ENCODE results near the gene LEMD3.
A peak's percentile ranks its signal among the peaks of the same experiment; 100 is the strongest.

LEMD3 gene

GRCh38 chr12:65170209-65170881, 962 bp downstream of the LEMD3 start:
- peak; percentile 45 for DNase-seq (ENCODE audit: low read depth)

DNA sequence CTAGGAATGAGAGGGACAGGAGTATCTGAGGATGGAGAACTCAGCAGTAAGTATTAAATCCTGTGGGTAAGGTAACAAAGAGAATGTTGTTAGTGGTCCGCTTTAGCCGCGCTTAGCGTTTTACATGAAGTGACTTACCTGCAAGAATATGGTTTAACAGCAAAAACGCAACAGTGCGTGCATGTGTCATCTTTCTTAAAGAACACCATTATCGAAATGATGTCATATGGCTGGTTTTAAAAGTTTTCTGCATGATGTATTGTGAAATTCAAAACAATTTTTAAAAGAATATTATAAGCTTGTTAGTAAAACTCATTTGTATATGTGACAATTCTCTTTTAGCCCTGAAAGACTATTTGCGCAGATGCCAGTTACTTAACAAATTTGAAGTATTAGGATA, 1.7 kb downstream of the LEMD3 start:
- DNase-seq (ENCODE audit: low read depth) = no peak

GRCh38 chr12:65171870-65172269, 2.5 kb downstream of the LEMD3 start:
- DNase-seq (ENCODE audit: low read depth) = no peak

DNA sequence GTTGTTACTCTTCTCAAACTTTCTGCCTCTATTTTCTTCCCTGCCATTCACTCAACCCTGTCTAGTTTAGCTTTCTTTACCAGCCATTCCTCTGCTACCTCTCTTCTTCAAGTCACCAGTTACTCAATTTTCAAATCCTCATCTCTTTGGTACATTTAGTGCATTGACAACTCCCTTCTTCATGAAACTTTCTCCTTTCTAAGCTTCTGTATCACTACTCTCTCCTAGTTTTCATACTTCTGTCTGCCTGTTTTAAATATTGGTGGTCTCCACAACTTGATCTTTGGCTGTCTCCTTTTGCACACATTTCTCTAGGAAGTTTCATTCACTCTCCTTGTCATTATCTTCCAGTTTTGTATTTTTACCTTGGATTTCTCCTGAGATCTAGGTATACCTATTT, 6.0 kb downstream of the LEMD3 start:
- no peak for DNase-seq (ENCODE audit: low read depth)

DNA sequence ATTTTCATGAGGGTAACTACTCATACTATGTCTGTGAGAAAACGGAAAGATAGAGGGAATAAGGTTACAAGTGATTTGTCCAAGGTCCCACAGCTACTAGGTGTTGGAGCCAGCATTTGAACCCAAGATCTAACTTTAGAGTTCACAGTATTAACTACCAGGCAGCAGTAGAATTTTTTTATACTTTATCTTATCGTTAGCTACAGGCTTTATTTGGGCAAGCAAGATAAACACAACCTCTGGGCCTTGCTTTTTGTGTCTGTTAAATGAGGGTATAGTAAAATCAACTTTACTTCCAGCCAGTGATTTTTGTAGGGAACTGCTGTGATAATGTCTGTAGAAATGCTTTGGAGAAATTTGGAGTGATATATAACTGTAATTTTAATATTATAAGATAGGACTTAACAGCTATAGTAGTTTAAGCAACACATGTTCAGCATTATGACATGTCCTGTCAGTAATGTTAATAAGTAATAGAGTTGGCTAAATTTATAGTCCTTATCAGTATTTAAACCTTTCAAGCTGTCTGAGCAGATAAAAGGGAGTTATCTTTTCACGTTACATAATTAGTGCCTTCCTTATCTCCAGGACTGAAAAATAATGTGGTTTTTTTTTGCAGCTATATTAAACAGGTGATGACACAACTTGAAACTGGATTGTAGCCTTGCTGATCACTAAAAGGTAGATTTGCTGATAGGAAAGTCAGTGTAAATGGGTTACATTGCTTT, 12.8 kb downstream of the LEMD3 start:
- no peak for DNase-seq (ENCODE audit: low read depth)

GRCh38 chr12:65184176-65184857, 14.9 kb downstream of the LEMD3 start:
- DNase-seq (ENCODE audit: low read depth) = no peak

DNA sequence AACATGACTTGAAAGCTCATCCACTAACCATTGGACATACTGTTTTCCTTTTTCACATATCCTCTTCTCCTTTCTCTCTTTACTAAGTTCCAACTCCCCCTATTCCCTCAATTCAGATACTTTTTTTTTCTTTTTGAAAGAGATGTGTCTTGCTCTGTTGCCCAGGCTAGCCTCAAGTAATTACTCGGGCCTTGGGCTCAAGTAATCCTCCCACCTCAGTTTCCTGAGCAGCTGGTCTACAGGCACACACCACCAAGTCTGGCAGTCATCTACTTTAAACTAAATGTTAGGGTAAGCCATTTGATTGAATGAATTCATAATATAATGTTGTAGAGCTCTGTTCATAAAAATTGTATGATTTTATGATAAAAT, 15.5 kb downstream of the LEMD3 start:
- no peak for DNase-seq (ENCODE audit: low read depth)

GRCh38 chr12:65187665-65188064, 18.3 kb downstream of the LEMD3 start:
- no peak for DNase-seq (ENCODE audit: low read depth)

GRCh38 chr12:65188179-65188701, 18.9 kb downstream of the LEMD3 start:
- DNase-seq (ENCODE audit: low read depth) = no peak

GRCh38 chr12:65189028-65189718, 19.8 kb downstream of the LEMD3 start:
- DNase-seq (ENCODE audit: low read depth) = no peak

GRCh38 chr12:65192963-65193516, 23.7 kb downstream of the LEMD3 start:
- no peak for DNase-seq (ENCODE audit: low read depth)

DNA sequence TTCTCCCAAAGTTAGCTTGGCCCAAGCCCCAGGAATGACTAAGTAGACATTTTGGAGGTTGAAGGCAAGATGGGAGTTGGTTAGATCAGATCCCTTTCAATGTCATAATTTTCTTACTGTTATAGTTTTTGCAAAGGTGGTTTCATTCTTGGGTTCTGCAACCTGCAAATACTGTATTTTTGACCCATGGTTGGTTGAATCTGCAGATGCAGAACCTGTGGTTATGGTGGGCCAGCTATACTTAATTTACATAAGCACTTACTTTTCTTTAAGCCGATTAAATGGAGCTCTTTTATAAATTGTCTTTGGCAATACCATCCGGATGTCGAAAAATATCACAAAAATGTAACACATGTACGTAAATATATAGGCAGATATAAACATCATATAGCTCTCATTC, 25.6 kb downstream of the LEMD3 start:
- DNase-seq (ENCODE audit: low read depth) = no peak

GRCh38 chr12:65195387-65196055, 26.1 kb downstream of the LEMD3 start:
- DNase-seq (ENCODE audit: low read depth) = no peak

DNA sequence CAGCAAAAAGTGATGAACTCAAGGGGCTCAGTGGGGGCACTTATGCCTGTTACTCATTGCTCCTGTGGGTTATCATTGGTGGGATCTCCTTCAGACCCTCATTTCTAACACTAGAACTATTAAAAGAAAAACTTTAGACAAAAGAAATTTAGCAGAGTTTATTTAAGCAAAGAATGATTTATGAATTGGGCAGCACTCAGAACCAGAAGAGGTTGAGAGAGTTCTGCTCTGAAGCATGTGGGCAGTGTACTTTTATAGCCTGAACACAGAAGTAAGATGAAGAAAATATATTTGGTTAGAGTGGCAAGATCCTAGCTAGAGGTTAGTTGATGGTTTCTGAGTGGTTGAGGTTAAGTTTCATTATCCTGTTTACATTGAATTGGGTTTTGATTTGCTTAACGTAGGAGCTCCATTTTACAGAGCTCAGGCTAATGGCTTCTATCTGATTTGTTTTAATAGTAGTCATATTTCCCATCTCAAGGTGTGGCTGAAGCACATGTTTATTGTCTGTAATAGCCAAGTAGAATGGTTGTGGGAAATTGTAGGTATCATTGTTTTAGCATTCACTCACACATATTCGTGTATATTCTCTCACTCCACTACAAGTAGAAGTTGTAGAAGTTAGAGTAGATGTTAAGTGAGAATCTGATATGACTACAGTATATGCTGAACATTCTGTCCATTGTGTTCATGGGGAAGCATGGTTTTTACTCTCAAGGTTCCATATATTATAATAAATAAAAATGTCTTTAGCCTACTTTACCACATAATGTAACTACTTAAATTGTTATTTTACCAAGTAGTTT, 27.6 kb downstream of the LEMD3 start:
- no peak for DNase-seq (ENCODE audit: low read depth)

DNA sequence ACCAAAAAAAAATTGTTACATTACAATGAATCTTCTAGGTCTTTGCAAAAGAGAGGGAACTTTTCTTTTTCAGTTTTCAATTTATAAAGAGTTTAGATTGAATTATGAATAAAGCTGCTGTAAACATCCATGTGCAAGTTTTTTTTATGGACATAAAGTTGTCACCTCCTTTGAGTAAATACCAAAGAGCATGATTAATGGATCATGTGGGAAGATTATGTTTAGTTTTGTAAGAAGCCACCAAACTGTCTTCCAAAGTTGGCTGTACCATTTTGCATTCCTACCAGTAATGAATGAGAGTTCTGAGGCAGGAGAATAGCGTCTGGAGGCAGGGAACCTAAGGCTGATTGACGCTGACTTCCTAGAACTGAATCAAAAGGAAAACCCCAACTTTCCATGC, 30.2 kb downstream of the LEMD3 start:
- no peak for DNase-seq (ENCODE audit: low read depth)

- no peak for DNase-seq (ENCODE audit: low read depth)
Measured at GRCh38 chr12:65200007-65200665, 30.8 kb downstream of the LEMD3 start.

GRCh38 chr12:65203376-65203775, 34.0 kb downstream of the LEMD3 start:
- DNase-seq (ENCODE audit: low read depth) = no peak

- no peak for DNase-seq (ENCODE audit: low read depth)
Measured at GRCh38 chr12:65204886-65205525, 35.6 kb downstream of the LEMD3 start.

GRCh38 chr12:65205886-65206285, 36.5 kb downstream of the LEMD3 start:
- no peak for DNase-seq (ENCODE audit: low read depth)

DNA sequence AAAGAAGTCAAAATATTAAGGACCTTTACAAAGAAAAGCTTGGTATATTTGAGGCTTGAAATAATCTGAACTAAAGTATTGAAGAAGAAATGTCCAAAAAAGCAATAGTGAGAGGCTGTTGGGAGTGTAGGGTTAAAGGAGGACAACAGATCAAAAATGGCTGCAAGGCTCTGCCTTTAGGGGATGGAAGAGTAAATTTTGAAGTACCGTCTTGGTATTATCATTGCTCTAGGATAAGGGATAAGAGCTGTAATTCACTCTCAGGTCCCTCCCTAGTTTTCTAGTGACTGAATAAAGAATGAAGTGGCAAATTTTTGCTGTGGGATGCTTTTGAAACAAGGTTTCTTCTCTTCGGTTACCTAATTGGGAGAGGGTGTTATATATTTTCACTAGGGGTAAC, 38.7 kb downstream of the LEMD3 start:
- DNase-seq (ENCODE audit: low read depth) = no peak
